GM03348 (cell line): ENCODE data around the gene SLC11A1.

Experiments used
- DNase-seq: peaks from one replicate; pipeline ENCODE4 v3.0.0; 2012; ENCODE audit warnings: low spot score

Gene SLC11A1, protein sequence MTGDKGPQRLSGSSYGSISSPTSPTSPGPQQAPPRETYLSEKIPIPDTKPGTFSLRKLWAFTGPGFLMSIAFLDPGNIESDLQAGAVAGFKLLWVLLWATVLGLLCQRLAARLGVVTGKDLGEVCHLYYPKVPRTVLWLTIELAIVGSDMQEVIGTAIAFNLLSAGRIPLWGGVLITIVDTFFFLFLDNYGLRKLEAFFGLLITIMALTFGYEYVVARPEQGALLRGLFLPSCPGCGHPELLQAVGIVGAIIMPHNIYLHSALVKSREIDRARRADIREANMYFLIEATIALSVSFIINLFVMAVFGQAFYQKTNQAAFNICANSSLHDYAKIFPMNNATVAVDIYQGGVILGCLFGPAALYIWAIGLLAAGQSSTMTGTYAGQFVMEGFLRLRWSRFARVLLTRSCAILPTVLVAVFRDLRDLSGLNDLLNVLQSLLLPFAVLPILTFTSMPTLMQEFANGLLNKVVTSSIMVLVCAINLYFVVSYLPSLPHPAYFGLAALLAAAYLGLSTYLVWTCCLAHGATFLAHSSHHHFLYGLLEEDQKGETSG

DNA sequence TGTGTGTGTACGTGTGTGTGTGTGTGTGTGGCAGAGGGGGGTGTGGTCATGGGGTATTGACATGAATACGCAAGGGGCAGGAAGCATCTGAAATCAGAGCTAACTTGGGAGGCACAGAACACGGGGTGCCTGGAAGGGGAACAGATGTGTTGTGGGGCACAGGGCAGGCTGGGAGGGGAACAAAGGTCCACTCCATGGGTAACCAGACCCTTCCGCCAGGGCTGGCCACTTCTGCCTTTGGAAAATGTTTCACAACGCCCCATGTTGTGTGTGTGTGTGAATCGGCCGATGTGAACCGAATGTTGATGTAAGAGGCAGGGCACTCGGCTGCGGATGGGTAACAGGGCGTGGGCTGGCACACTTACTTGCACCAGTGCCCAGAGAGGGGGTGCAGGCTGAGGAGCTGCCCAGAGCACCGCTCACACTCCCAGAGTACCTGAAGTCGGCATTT is at the start of gene SLC11A1:
TSS of gene SLC11A1 (plus strand) at position 358 of the 451 bp plus-strand sequence. CDS start 96 bp downstream, outside the sequence.
- no peak for DNase-seq

DNA sequence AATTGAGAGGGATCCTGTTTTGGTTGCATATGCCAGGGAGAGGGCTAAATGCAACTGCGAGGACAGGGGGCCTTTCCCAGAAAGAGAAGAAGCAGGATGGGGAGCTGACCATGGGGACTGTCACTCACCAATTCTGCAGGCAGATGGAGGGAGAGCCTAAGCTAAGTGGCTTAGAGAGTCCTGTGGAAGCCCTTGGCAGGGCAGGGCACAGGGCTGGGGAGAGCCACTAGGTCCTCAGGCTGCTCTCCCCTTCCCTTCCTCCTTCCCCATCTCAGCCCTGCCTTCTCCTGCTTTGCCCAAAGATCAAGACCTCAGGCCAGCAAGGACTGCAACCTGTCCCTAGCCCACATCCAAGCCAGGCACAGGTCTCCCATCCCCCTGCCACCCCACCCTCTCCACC is 49.8 kb upstream of the SLC11A1 start:
- DNase-seq, result no peak

DNA sequence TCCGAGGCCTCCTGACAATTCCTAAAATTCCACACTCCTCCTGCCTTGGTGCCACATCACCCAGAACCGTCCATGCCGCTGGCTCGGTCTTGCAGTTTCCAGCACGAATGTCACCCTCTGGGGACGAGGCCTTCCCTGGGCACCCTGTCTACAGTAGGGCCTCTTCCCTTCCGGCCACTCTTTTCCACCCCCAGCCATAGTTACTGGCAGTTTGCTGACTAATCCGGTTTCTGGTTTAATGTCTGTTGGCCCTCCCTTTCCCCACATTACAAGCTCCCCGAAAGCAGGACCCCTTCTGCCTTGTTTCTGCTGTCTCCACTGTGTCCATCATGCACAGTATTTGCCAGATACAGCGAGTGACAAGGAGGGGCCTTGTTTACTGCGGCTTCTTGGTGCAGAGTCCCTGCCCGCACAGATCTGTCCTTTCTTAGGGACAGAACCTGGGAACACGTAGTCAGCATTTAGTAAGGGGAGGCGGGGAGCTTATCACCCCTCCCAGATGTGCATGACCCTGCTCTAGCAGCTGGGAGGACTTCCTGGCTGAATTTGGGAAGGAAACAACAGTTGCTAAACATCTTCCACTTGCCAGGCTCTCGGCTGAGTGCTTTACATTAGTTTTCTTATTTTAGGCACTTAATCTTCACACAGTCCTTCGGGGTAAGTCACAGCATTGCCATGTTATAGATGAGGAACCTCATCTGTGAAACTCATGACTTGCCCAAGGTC is 49.0 kb upstream of the SLC11A1 start:
- DNase-seq, result no peak

DNA sequence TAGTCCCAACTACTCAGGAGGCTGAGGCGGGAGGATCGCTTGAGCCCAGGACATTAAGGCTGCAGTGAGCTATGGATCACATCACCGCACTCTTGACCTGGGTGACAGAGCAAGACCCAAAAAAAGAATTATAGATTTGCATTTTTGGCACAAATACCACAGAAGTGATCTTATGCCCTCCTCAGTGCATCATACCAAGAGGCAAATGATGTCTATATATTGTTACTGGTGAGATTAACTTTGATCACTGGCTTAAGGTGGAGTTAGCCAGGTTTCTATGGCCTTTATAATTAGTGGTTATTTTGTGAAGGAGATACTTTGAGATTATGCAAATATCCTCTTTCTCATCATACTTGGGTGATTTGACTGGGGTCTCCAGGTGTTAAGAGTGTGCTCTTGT is 47.5 kb upstream of the SLC11A1 start:
- DNase-seq, result no peak

DNA sequence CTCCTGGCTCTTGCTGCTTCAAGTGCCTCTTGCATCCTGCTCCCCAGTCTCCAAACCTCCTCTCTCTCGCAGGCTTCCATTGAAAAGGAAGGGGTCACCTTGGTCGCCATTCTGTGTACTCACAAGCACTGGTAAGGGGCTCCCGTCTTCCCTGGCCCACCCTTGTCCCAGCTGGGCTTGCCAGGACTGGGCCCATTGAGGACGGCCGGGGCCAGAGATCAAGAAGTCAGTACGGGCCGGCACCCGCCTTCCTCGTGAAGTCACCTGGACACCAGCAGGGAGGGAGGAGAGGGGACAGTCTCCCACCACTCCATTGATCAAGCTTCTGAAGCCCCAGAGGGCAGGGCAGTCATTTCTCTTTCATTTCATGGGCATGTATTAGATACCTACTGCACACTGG is 41.4 kb upstream of the SLC11A1 start:
- DNase-seq, result no peak

DNA sequence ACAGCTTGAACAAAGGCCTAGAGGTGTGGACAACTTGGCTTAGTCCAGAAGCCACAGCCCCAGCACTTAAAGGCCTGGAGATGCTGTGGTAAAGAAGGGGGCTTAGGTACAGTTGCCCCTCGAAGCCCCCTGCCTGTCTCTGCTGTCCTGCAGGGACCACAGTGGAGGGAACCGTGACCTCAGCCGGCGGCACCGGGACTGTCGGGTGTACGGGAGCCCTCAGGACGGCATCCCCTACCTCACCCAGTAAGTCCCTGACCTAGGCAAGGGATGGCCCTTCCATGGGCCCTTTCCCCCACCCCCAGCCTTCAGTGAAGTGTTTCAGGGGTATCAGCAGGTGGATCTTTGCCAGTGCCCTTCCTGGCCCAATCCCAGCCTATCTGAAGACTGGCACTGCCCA is 40.7 kb upstream of the SLC11A1 start:
- DNase-seq, result no peak

DNA sequence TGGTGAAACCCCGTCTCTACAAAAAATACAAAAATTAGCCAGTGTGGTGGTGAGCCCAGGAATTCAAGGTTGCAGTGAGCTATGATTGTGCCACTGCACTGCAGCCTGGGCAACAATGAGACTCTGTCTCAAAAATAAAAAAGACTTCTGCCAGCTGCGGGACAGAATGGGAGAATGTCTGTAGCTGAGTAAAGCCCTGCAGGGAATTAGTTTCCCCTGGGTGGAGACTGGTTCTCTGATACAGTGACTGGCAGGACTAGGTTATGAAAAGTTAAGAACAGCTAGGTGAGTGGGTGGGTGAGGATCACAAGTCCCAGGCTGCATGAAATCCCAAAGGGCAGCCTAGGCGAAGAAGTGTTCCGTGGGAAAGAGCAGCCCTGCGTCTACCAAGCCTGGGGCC is 39.2 kb upstream of the SLC11A1 start:
- no peak for DNase-seq

DNA sequence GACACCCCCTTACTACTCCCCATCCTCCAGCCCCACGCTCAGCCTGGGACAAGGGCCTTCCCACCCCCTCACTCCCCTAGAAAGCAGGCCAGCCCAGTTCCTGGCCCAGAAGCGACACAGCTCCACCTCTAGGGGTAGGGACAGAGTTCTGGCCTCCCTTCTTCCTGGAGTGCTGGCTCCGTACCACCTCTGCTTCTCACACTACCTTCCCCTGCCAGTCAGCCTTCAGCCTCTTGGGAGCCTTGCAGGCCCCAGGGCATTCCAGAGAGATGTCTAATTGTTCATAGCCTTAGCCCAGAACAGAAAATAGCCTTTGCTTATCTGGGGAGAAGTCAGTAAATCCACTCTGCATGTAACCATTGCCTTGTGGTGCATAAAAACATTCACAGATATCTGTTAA is 38.5 kb upstream of the SLC11A1 start:
- DNase-seq, result peak; percentile 84

DNA sequence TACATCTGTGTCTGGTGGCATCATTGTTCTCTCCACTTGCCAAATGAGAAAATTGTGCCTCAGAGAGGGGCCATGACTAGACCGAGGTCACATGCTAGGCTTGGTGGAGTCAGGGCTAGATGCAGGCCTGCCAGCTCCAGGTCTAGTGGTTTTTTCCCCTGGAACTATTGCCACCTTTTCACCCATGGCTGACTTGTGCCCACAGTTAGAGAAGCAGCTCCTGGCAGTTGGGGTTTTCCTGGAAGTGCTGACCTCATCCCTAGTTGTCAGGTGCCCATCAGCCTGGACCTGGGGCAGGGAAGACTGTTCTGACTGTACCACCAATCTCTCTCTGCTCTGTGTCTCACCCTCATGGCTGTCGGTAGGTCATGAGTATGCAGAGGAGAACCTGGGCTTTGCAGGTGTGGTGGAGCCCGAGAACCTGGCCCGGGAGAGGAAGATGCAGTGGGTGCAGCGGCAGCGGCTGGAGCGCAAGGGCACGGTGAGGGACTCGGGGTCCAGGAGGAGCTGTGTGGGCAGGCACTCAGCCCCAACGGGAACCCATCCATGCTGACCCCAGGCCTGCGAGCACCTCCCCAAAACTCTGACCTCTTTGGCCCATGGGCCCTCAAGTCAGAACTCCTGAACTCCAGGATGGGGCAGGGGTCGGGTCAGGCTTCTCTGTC is 37.9 kb upstream of the SLC11A1 start:
- DNase-seq, result no peak

DNA sequence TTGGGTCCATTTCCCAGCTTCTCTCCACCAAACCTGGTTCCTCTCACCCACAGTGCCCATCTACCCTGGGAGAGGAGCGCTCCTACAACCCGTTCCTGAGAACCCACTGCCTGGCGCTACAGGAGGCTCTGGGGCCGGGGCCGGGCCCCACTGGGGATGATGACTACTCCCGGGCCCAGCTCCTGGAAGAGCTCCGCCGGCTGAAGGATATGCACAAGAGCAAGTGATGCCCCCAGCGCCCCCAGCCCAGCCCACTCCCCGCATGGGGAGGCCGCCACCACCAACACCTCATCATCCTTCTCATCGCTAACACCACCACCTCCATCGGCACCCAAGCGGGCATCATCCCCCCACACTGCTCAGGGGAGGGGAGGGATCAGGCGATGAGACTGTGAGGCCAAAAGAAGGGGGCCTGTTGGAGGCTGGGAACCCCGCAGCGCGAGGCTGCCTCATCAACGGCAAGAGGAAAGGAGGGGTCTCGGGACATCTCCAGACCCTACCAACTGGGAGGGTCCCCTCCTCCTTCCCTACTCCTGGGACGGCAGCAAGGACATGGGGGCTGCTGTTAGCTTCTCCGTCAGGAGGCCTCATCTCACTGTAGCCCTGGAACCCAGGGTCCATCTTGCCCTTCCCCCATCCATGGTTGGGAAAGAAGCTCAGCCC is 37.2 kb upstream of the SLC11A1 start:
- no peak for DNase-seq

DNA sequence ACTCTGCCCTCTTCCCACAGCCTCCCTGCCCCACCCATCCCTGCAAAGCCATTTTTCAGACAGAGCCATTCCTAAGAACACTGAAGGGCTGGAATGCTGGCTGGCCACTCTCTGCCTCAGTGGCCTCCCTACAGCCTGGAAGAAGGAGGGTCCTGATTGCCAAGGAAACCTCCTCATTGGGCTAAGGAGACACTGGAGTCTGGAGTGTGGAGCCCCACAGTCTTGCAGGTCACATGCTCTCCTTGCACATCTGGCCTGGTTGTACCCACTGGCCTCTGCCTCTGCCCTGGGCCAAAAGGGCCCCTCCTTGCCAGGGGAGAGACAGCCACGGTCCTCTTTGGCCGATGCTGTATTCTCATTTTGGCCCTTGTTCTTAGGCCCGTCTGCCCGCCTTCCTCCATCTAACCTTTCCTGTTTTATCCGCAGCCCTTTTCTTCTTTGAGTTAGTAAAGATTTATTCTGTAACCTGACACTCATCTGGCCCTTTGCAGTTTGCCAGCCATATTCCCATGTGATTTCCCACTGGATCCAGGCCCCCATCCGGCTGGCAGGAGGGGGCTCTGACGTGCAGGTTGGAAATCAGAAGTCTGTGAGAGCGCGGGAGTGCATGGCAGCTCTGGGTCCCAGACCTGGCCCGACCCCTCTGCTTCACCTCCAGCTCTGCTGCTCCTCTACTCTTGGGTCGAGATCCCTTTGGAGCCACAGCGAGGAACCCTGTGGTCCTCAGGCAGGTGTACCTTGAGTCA is 36.4 kb upstream of the SLC11A1 start:
- no peak for DNase-seq

DNA sequence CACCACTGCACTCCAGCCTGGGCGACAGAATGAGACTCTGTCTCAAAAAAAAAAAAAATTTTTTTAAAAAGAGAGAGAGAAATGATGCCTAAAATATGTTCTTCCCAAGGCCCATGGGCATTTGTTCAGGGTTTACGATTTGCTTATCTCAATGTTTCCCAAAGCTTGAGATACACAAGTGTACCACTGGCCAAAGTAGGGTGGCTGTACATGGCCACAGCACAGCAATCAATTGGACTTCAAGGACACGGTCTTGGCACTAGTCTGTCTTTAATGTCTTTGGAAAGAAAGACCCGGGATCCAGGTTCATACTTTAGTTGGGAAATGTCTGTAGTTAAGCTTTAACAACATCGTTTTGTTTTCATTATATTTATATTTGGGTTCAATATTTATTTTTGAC is 34.9 kb upstream of the SLC11A1 start:
- DNase-seq, result no peak

DNA sequence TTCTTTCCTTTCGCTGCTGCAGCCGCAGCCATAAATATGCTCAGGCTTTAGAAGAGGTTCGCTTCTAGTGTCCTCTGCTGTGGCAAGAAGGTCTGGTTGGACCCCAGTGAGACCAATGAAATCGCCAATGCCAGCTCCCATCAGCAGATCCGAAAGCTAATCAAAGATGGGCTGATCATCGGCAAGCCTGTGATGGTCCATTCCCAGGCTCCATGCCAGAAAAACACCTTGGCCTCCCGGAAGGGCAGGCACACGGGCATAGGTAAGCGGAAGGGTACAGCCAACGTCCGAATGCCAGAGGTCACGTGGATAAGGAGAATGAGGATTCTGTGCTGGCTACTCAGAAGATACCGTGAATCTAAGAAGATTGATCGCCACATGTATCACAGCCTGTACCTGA is 28.0 kb upstream of the SLC11A1 start:
- no peak for DNase-seq

DNA sequence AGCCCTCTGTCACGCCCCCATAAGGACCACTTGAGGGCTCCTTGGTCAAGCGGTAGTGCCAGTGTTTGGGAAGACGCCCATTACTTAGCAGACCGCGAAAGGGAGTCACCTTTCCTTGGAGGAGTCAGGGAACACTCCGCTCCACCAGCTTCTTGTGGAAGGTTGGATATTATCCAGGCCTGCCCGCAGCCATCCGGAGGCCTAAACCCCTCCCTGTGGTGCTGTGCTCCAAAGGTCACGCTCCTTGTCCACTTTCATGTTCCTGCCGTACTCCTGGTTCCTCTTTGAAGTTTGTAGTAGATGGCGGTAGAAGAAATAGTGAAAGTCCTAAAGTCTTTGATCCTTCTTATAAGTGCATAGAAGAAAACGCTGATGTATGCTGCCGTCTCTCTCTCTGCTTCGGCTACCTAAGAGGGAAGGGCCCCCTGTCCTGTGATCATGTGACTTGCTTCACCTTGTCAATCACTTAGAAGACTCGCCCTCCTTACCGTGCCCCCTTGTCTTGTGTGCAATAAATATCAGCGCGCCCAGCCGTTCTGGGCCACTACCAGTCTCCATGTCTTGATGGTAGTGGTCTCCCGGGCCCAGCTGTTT is 27.1 kb upstream of the SLC11A1 start:
- no peak for DNase-seq

DNA sequence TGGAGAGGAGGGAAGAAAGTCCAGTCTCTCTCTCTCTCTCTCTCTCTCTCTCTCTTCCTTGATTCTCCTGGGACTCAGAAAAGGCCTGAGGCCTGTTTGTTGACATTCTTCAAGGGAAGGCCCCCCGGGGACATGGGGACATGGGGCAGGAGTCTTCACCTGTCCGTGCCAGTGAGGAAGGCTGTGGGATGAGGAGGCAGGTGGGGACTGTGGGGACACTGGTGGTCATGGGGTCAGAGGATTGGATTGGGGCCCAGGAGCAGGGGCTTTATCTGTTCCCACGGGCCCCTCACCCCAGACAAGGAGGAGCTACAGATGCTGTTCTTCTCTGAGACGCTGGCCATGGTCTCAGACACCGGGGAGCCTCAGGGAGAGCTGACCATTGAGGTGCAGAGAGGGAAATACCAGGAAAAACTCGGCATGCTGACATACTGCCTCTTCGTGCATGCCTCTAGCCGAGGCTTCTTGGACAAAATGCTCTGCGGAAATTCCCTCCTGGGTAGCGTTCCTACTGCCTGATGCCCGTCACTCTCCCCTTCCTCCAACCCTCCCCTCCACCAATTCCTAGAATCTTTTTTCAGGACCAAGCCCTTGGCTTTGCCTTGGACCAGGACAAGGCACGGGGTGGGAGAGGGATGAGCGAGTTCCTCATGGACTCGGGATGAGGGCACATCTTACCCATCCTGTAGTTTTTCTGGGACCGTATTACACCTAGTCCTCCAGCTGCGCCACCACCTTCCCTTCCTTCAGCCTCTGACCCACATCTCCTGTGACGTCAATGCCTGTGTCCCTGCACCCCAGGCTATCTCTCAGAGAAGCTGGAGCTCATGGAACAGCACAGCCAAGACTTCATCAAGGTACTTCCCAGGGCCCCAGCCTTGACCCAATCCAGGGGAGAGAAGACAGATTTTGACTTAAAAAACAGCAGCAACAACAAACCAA is 24.6 kb upstream of the SLC11A1 start:
- DNase-seq, result no peak

DNA sequence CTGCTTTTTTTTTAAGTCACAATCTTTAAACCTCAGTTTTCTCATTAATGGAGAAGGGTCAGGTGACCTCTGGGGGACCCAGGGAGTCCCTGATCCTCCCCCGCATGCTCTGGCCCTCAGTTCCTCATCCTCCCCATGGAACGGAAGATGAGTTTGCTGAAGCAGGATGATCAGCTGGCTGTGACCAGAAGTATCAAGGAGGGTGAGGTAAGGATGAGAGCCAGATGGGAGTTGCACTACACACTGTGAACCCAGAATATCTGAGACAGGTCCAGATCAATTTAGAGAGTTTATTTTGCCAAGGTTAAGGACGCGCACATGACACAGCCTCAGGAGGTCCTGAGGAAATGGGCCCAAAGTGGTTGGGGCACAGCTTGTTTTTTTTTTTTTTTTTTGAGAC is 21.6 kb upstream of the SLC11A1 start:
- DNase-seq, result no peak

DNA sequence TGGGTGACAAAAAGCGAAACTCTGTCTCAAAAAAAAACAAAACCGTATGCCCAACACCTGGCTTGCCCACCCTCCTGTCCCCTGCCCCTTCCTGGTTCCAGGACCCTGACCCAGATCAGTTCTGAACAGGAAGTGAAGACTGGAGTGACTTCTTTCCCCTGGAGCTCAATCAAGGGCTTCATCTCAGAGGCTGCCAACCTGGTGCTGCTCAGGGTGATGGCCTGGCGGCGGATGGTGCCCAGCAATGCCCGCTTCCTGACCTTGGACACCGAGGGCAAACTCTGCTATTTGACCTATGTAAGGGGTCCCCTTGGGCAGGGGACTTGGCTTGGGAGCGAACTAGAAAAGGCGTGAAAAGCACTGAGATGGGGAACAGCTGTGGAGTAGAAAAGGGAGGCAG is 19.5 kb upstream of the SLC11A1 start:
- DNase-seq, result no peak

DNA sequence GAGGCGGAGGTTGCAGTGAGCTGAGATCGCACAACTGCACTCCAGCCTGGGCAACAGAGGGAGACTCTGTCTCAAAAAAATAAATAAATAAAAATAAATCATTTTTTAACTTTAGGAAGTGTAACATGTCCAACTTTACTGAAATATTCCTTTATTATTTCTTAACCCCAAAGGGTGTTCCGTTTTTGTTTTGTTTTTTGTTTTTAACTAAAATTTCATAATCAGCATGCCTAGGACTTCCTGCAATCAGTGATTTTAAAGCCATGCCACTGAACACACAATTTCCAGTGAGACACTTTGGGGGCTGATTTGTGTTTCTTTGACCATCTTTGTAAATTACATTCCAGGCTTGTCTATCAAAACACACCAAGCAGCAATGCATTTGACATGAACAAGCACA is 18.3 kb upstream of the SLC11A1 start:
- no peak for DNase-seq

DNA sequence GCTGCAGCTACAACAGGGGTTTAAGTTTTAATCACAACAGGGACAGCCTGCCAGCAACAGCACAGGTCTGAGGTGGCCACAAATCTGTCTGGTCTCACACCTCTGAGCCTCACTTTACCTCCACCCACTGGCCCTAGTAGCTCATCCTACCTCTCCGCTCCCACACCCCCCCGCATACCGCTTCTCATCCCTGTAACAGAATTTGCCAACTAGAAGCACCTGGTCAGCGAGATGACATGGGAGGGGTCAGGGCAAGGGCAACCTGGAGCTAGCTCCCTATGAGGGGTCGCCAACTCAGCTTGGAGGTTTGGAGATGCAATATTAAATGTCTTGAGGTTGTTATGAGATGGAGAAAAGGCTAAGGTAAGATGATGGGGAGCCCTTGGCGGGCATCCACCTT is 17.9 kb upstream of the SLC11A1 start:
- DNase-seq, result no peak
